ENCODE measurements around the gene ICAM1.

DNA sequence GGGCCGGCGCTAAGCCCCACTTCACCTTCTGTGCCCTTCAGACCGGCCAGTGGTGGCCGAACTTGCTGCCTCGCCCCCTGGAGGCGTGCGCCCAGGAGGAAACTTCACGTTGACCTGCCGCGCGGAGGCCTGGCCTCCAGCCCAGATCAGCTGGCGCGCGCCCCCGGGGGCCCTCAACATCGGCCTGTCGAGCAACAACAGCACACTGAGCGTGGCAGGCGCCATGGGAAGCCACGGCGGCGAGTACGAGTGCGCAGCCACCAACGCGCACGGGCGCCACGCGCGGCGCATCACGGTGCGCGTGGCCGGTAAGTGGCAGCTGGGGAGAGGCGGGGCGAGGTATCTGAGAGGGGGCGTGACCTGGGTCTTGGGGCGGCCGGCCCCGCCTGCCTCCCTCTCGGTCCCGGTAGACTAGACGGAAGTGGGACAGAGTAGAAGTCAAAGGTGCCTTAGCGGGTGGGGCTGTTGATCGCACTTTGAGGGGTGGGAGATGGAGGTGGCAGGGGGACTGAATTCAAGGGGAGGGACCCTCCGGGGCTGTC lies 24.5 kb downstream of the ICAM1 start:
- TF ChIP-seq, protein P1, sequence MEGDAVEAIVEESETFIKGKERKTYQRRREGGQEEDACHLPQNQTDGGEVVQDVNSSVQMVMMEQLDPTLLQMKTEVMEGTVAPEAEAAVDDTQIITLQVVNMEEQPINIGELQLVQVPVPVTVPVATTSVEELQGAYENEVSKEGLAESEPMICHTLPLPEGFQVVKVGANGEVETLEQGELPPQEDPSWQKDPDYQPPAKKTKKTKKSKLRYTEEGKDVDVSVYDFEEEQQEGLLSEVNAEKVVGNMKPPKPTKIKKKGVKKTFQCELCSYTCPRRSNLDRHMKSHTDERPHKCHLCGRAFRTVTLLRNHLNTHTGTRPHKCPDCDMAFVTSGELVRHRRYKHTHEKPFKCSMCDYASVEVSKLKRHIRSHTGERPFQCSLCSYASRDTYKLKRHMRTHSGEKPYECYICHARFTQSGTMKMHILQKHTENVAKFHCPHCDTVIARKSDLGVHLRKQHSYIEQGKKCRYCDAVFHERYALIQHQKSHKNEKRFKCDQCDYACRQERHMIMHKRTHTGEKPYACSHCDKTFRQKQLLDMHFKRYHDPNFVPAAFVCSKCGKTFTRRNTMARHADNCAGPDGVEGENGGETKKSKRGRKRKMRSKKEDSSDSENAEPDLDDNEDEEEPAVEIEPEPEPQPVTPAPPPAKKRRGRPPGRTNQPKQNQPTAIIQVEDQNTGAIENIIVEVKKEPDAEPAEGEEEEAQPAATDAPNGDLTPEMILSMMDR (IDR thresholded peaks at IDR 0.05; ENCODE audit: poor library complexity, severe bottlenecking) = no peak
- no peak for TF ChIP-seq TAF1 (IDR thresholded peaks at IDR 0.05; ENCODE audit: low read depth)
- no peak for TF ChIP-seq POLR2AphosphoS5 (IDR thresholded peaks at IDR 0.05)
- TF ChIP-seq EP300 (conservative IDR thresholded peaks at IDR 0.05; ENCODE audit: poor library complexity, severe bottlenecking) = no peak
- no peak for TF ChIP-seq EZH2 (IDR thresholded peaks at IDR 0.05; ENCODE audit: borderline replicate concordance, insufficient read depth, low read length, poor library complexity, severe bottlenecking)
- no peak for TF ChIP-seq RAD21 (conservative IDR thresholded peaks at IDR 0.05)
- TF ChIP-seq, protein P2, sequence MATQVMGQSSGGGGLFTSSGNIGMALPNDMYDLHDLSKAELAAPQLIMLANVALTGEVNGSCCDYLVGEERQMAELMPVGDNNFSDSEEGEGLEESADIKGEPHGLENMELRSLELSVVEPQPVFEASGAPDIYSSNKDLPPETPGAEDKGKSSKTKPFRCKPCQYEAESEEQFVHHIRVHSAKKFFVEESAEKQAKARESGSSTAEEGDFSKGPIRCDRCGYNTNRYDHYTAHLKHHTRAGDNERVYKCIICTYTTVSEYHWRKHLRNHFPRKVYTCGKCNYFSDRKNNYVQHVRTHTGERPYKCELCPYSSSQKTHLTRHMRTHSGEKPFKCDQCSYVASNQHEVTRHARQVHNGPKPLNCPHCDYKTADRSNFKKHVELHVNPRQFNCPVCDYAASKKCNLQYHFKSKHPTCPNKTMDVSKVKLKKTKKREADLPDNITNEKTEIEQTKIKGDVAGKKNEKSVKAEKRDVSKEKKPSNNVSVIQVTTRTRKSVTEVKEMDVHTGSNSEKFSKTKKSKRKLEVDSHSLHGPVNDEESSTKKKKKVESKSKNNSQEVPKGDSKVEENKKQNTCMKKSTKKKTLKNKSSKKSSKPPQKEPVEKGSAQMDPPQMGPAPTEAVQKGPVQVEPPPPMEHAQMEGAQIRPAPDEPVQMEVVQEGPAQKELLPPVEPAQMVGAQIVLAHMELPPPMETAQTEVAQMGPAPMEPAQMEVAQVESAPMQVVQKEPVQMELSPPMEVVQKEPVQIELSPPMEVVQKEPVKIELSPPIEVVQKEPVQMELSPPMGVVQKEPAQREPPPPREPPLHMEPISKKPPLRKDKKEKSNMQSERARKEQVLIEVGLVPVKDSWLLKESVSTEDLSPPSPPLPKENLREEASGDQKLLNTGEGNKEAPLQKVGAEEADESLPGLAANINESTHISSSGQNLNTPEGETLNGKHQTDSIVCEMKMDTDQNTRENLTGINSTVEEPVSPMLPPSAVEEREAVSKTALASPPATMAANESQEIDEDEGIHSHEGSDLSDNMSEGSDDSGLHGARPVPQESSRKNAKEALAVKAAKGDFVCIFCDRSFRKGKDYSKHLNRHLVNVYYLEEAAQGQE (IDR thresholded peaks at IDR 0.05; ENCODE audit: borderline replicate concordance) = no peak
- TF ChIP-seq SMC3 (conservative IDR thresholded peaks at IDR 0.05; ENCODE audit: poor library complexity) = no peak
- no peak for TF ChIP-seq MXI1 (conservative IDR thresholded peaks at IDR 0.05; ENCODE audit: poor library complexity, severe bottlenecking)
